SH-SY5Y (cell line): ENCODE data around the gene SLC16A12.

Experiments
- GATA2 ChIP-seq: IDR thresholded peaks from 2 replicates; pipeline ENCODE4 v1.6.1; 2011; ENCODE audit warnings: mild to moderate bottlenecking, low read depth, low read length
- GATA3 ChIP-seq: IDR thresholded peaks from 2 replicates; pipeline ENCODE4 v1.6.1; 2011; ENCODE audit warnings: low read depth, mild to moderate bottlenecking, low read length, moderate library complexity

DNA sequence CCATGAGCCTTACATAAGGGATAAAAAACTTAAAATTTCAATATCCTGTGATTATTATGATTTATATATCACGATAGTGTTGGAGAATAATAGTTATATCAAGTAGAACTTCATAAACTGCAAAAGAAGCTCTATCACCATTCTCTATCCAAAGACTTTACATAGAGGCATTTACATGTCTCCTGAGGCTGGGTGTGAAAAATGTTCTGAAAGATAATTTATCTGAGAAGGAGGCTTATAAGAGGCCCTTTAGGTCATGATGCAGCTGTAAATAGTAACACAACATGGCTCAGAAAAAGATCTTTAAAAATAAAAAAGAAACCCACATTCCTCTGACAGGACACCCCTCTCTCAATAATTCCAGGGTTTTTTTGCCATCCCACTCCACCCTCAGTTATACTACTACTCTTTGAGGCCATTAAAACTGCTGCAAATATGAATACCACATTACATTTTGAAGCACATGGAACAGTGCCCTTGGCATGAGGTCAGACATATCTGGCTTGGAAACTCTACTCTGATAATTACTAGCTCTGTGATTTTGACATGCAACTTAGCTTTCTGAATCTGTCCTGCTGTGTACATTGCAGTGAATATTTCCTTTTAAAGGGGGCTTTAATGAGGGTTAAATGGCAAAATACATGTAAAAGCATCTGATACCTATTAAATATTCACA is 55.5 kb downstream of the SLC16A12 start:
- TF ChIP-seq GATA2 (no peak), GATA3 (no peak)
